Head of caudate nucleus (tissue), 42 donors: ENCODE data around the gene MRPL33.
A peak's percentile ranks its signal among the peaks of the same experiment; 100 is the strongest.

ENCODE experiments used
- DNase-seq, 42 donors: peaks; one replicate each; pipeline versions ENCODE4 v3.0.0 to v3.0.0-alpha.2; 2020 to 2021; ENCODE audit warnings: mixed read lengths in 7 of 42
- intact Hi-C: fragments of 100-400 bp; cut with DNase I; formaldehyde crosslinking; loops from one replicate; pipeline ENCODE4 v1.15.0; 2022

MRPL33 gene

DNA sequence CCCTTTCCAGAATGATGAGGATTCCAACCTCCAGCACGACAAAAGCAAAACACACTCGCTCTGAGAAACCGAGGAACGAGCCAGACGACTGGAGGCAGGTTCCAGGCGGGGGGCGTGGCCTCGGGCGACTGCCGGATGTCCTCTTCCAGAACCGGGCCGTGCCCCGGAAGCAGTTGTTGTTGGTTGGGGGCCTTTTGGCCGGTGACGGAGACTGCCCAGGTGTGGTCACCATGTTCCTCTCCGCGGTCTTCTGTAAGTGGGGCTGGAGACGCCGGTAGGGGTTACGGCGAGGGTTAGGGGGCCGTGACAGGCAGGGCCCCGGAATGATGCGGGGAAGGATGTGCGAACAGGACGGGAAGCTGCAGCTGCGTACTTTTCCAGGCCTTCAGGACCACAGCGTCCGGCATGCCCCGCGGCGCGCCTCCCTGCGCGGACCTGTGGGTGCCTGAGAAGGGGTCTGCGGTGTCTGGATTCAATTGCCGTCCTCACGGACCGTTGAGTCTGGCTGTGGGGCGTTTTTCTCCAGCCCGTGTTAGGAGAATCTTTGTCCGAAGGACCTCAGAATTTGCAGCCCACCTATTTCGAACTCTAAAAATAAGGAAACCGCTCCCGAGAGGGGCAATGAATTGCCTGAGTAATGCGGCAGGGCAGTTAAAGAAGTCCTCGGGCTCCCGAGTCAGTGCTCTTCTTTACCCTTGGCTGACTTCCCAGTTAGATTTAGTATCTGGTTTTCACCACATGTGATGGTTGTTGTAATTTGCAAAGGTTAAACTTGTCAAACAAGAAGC, at the start of gene MRPL33:
TSS of gene MRPL33 (plus strand) at position 172 of the 788 bp plus-strand sequence. CDS start at position 231, 59 bp downstream.
- DNase-seq = peak; percentile 87 to 98 (median 96)
- intact Hi-C loops = no loop called here

DNA sequence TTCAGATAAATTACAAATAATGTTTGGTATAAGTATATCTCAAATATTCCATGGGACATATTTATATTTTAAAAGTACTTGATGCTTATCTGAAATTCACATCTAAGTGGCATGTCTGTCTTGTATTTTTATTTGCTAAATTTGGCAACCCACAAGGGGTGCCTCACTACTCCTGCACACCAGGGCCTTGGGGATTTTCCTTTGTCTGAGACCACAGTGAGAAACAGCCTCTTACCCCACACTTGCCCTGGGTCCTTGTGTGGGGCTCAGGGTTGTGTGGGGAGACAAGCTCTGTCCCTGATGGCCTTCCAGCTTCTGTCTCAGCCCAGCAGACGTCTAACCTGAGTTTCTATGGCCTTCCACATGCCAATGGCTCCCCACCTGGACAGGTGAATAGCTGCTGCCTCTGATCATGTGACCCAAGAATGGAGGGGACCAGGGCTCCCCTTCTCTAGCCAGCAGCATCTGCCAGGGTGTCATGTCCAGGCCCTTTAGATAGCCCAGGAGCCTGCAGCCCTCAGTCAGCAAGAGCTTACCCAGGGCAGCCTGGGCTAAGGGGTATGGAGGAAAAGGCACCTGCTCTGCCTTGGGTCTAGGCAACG, 49.5 kb upstream of the MRPL33 start:
- intact Hi-C loops = loop anchor here (5.0 kb wide), 1 partner anchor 675 kb away; no protein-coding TSS in a partner anchor
- DNase-seq = no peak

DNA sequence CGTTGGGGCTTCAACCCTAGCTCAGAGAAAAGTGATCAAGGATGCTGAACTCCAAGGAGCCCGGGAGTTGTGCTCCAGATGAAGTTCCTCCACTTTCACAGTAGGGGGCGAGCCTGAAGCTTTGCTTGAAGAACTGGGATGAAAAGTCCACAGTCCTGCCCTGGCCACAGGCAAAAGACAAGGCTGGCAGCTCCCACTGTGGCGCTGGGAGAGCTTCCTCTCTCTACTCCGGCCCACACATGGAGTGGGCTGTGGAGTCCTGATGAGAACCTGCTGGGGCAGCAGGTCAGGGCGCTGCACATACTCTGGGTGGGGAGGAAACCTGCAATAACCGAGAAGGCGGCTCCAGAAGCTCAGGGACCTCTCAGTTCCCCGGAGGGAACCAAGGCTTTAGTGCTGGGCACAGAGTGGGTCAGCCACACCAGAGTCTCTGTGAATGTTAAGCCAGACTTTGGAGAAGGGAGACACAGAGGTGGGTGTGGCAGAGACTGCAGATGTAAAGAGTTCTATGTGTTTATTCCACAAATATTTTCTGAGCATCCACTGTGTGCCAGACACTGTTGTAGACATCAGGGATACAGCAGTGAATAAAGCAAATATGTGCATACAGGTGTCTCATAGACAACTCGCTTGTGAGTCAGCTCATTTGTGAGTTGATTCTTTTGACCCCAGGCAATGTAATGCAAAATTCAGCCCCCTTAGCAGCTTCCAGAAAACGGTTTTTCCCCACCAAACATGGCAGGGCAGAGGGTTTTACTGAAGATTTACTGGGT, 48.0 kb upstream of the MRPL33 start:
- peak; percentile 42 to 91 (median 75) for DNase-seq
- intact Hi-C loops = loop anchor here (5.0 kb wide), 1 partner anchor 674 kb away; no protein-coding TSS in a partner anchor

DNA sequence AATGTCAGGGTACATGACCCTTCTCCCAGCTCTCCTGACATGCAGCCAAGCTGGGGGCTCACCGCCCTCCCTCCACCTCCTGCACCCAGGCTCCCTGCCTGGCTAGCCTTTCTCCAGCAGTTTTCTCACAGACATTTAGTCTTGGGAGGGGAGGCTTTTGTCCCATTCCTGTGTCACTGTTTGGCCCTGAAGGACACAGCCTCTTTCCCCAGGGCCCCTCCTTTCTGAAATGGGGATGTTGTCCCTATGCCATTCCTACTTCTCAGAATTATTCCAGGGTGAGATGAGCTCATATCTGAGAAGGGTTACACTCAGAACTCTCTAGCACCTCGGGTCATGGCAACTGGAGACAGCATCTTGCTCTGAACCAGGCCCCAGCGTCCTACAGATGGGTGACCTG, 47.3 kb upstream of the MRPL33 start:
- intact Hi-C loops = loop anchor here (5.0 kb wide), 1 partner anchor 673 kb away; no protein-coding TSS in a partner anchor
- DNase-seq = no peak

DNA sequence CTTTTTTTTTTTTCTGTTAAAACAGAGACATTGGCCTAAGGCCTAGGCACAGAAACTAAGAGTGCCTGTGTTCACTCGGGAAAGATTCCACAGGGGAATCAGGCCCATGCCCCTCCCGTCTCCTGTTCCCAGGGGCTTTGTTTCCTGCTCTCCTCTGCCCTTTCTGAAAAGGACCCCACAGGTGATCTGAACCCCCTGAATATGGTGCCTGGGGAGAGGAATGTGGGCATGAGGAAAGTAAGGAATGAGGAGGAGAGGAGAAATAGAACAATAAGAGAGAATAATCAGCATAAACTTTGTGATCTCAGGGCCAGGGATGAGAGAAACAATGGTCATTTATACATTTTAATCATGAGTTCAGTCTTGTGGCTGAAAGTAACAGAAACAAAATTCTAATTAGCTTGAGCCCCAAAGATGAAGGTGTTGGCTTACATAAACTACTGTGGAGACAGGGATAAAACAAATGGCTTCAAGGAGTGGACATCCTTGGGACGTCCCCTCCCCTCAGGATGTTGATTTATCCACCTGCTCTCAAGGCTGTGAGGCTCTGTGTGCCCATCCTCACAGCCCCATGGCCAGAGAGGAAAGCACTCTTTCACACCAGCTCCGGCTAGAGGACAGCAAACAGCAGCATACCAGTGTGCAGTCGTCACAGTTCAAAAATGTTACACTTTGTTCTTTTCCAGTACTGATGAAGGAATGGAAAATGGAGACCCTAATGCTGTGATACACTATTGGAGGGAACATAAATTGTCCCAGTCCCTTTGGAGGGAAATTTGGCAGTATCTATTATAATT, 46.4 kb upstream of the MRPL33 start:
- peak in 1 of 42 donors; percentile 31 for DNase-seq
- intact Hi-C loops = loop anchor here (5.0 kb wide), 1 partner anchor 672 kb away; no protein-coding TSS in a partner anchor

DNA sequence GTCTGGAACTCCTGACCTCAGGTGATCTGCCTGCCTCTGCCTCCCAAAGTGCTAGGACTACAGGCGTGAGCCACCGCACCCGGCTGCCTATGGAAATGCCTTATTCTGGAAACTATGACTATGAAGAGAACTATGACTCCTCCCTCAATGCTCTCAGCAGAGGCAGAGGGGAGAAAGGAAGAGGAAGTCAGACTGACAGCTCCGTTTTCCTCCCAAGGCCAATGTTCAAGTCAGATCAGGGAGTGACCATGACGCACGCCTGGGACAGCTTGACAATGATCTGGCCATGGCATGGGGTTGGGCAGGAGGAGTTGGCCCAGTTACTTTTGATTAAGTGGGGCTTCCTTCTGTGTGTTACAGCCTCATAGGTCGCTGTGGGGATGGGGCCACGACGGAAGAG, 44.3 kb upstream of the MRPL33 start:
- no peak for DNase-seq
- intact Hi-C loops = no loop called here

DNA sequence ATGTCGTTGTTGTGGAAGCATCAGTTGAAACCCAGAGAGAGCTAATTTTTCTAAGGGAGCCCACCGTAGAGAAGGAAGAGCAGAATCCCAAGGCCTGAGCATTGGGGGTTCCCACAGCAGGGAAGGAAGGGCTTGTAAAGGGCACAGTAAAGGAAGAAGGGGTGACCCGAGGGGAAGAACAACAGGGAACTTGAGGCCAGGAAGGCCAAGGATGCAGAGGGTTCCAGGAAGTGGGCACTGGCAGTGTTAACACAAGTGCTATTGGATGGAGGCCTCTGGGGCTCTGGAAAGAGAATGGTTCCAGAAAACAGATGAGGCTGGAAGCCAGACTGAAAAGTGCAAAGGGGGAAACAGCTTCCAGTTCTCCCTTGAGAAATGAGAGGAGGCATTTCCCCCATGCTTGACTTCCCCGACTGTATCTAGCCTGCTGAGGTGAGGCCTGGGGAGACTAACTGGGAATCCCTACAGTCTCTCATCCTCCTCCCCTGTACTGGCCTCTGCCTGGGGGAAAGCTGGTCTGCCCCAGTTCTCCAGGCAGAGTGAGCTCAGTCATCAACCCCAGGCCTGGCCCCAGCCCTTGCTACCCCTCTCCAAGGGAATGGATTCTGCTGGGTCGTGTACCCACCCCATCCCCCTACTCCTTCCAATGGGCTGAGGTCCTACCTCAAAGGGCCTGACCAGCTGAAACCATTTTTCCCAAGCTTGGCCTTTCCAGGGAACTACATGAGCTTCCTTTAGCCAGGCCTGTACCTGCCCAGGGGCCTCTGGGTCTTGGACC, 43.2 kb upstream of the MRPL33 start:
- no peak for DNase-seq
- intact Hi-C loops = no loop called here

DNA sequence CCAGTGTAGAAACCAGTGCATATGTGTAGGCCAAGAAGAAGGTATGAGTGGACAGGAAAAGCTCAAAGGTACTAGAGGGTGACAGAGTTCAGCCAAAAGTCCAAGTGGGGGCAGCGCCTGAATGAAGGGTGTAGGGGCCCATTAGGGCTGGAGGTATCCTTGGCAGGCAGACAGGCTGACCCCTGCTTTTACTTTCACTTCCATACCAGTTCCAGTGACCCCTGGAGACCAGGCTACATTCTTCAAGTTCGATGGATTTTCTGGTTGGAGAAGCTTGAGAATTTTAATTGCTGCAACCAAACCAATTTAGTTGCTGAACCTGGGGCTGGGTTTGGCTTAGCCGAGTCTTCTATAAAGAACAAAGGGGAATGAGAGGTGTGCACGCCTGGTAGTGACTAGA, 42.3 kb upstream of the MRPL33 start:
- intact Hi-C loops = no loop called here
- DNase-seq = no peak

DNA sequence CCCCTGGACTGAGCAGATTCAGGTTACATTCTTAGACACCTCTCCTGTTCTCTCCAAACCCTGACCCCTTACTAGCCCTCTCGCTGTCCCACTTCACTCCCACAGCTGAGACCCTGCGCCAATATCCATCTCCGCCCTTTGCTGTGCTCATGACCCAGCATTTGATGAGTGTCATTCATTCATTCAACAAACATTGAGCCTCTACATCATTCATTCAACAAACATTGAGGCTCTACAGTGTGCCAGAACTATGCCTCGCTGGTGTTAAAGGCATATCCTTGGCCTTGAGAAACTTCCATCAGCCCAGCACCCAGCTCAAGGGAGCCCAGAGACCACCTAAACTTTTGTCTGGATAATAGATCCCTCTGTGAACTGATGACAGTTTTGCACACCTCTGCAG, 41.9 kb upstream of the MRPL33 start:
- intact Hi-C loops = no loop called here
- DNase-seq = no peak

DNA sequence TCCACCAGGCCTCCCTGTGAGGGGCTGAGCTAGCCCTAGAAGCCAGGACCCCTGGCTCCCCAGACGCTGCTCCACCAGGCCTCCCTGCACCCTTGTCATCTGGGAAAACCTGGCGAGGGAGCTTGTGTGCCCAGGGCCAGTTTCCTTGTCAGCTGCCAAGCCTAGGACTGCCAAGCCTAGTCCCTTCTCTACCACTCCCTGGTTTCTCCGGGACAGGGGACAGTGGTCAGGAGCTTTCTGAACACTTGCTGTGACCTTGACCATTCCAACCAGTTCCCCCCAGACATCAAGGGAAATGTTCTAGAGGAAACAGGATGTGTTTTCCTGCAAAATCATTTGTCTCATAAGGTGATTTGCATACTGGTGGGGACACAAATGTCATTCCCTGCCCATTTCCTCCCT, 41.3 kb upstream of the MRPL33 start:
- intact Hi-C loops = no loop called here
- no peak for DNase-seq

DNA sequence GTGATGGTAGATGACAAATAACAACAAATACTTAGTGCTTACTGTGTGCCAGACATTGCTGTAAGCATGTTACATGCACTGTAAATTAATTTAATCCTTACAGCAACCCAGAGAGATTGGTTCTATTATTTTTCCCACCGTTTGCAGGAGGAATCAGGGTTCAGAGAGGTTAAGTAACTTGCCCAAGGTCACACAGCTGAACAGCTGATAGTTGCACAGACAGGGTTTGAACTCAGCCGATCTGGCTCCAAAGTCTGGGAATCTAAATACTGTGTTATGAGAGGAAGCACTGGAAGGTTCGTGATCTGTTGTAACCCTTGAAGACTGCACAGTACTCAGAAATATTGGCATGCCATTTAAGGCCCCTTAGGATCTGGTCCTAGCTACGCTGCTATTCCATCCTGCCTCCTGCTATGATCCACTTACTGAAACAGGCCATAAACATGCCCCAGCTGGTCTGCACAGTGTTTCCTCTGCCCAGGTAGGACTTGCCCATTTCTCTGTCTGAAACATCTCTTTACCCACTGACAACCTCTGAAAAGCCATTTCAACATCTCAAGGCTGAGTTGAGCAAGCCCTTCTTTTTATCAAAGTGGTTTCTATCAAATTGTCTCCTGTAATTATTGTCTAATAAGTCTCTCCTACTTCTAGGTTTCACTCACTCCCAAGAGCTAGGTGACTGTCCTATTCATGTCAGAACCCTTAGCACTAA, 40.4 kb upstream of the MRPL33 start:
- intact Hi-C loops = no loop called here
- no peak for DNase-seq

DNA sequence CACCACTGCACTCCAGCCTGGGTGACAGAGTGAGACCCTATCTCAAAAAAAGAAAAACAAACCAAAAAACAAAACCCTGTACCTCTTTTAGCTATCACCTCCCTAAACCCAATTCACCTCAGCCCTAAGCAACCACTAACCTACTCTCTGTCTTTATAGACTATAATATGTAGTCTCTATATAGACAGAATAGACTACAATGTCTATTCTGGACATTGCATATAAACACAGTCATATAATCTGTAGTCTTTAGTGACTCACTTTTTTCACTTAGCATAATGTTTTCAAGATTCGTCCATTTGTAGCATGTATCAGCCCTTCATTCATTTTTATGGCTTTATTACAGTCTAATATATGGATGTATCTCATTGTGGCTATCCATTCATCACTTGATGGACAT, 37.2 kb upstream of the MRPL33 start:
- DNase-seq = no peak
- intact Hi-C loops = no loop called here

DNA sequence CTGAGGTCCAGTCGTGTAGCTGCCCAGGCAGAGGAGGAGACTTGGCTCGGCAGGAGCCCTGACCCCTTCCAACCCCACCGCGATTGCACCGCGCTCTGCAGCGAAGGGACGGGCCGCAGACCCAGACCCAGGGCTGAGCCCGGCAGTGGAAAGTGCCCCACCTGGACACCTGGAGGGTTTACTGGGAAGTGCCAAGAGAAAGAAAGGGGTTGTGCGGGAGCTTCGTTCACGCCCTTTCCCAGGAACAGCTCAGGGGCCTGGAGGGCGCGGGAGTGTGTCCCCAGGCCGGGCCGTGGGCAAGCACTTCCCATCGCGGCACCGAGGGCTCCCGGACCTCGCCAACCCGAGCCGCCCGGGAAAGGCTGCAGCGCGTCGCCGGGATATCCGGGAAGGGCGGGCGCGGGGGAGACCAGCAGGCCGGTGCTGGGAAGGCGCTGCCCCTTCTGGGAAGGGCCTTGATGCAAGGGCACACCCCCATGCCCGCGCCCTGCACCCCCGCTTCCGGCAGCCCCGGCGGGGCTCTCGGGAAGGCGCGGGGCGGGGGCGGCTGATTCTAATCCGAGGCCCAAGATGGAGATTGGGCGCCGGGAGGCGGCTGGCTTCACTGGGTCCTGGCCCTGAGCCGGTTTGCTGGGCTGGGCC, 36.1 kb upstream of the MRPL33 start:
- DNase-seq = peak; percentile 16 to 88 (median 66)
- intact Hi-C loops = no loop called here

DNA sequence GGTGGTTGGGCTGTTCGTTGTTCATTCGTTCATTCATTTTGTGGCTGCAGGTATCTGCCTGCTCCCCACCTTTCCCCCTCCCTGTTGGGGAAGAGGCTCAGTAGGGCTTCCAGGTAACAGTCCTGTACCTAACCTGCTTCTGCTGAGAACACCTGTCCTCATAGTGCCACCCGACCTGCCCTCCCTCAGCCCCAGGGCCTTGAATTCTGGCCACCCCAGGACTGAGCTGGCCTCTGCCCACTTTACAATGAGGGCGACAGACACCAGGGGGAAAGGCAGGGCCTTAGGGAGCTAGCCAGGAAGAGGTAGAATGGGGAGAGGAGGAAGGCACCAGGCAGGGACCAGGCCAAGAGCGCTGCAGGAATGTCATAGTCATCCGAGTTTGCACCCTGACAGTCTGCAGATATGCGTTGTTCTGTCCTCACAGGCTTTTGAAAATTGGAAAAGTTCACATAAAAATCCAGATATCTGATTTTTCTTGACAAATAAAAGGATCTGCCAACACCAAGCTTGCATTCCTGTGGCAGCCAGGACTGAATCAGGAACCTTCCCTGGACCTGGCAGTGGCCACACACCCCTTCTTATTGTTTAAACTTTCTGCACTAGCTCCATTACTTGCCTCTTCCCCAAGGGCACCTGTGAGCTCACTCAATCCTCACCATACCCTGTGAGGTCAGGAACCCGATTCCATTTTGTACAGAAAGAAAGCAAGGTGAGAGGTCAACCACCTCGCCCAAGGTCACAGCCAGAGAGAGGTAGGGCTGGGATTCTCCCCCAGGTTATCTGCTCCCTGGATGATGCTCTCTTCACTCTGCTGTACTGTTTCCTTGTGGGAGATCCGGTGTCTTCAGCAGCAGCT, 35.3 kb upstream of the MRPL33 start:
- no peak for DNase-seq
- intact Hi-C loops = no loop called here

DNA sequence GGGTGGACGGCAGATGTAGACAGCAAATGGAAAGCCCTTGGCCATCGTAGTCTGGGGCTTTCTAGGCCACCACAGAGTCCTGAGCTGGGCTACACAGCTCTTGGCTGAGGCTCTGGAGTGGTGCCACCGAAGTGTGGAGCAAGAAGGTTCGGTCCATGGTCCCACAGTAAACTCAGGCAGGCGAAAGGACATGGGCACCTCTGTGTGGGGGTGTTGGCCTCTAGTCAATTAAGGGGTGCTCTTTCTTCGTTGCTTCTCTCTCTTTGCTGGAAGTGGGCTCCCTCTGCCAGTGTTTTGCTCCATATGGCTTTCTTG, 34.7 kb upstream of the MRPL33 start:
- no peak for DNase-seq
- intact Hi-C loops = no loop called here

DNA sequence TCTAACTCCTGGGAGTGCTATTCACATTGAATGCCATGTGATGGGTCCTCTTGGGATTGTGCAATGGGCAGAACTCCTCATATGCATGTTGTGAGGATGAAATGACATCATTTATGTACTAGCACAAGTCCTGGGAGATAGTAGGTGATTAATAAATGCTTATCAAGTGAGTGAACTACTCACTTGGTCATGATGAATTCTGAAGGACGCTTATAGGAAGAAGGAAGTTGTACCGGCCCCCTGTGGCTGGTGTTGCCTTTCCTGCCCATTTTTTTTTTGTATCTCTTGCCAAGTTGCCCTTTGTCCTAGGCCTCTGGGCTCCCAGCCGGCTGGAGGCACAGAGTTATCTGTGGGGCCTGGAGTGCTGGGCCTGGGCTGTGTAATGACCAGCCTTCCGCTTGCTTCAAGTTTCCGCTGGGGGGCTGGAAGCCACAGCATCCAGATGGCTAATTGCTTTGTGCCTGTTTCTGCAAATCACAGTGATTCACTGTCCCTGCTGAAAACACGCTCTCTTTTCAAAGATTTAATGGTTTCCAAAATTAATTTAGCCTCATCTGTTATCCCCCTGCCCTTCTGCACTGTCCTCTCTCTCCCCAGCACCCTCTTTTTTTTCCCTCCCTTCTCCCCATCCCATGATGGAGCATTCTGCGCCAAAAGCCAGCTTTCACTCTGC, 33.7 kb upstream of the MRPL33 start:
- intact Hi-C loops = no loop called here
- peak in 4 of 42 donors; percentile 14 to 53 (median 28) for DNase-seq
